Measurements from ENCODE around the gene FZD7.

The FZD7 gene

GRCh38 chr2:202056611-202057010, 23.0 kb downstream of the FZD7 start:
- no peak for DNase-seq
- H3K4me3 Mint-ChIP-seq: no peak overlapping the region
- CTCF ChIA-PET: interaction anchor here (2.0 kb wide), 1 partner anchor 196 kb away, joined by 5 read pairs; no protein-coding TSS in a partner anchor
- no peaks in the 10 kb centered on the region for H3K4me1 Mint-ChIP-seq
- no peaks in the 10 kb centered on the region for H3K36me3 Mint-ChIP-seq
- H3K27me3 Mint-ChIP-seq: peaks cover 50% of the 10 kb centered on the region
- no peaks in the 10 kb centered on the region for H3K9me3 Mint-ChIP-seq
- H3K27ac Mint-ChIP-seq: no peak overlapping the region

GRCh38 chr2:202060218-202060617, 26.6 kb downstream of the FZD7 start:
- DNase-seq: no peak
- CTCF ChIA-PET: no interaction called here
- H3K4me3 Mint-ChIP-seq: no peak overlapping the region
- H3K4me1 Mint-ChIP-seq: no peaks in the 10 kb centered on the region
- no peak overlapping the region for H3K27ac Mint-ChIP-seq
- no peaks in the 10 kb centered on the region for H3K9me3 Mint-ChIP-seq
- no peaks in the 10 kb centered on the region for H3K36me3 Mint-ChIP-seq
- peaks cover 40% of the 10 kb centered on the region for H3K27me3 Mint-ChIP-seq

GRCh38 chr2:202061695-202062094, 28.0 kb downstream of the FZD7 start:
- no peaks in the 10 kb centered on the region for H3K9me3 Mint-ChIP-seq
- no peak overlapping the region for H3K4me3 Mint-ChIP-seq
- peaks cover 33% of the 10 kb centered on the region for H3K27me3 Mint-ChIP-seq
- CTCF ChIA-PET: no interaction called here
- DNase-seq: no peak
- no peaks in the 10 kb centered on the region for H3K4me1 Mint-ChIP-seq
- no peak overlapping the region for H3K27ac Mint-ChIP-seq
- H3K36me3 Mint-ChIP-seq: no peaks in the 10 kb centered on the region

- Mint-ChIP-seq H3K36me3 (no peaks in the 10 kb centered on the region), H3K27ac (no peak overlapping the region), H3K27me3 (peaks cover 21% of the 10 kb centered on the region), H3K4me3 (no peak overlapping the region), H3K4me1 (no peaks in the 10 kb centered on the region), H3K9me3 (no peaks in the 10 kb centered on the region)
- CTCF ChIA-PET: interaction anchor here (0.6 to 0.9 kb wide), 2 partner anchors 18 to 23 kb away, joined by 3 to 5 read pairs; no protein-coding TSS in a partner anchor
- DNase-seq: no peak
Measured at GRCh38 chr2:202064171-202064880, 30.7 kb downstream of the FZD7 start.

- H3K9me3 Mint-ChIP-seq: no peaks in the 10 kb centered on the region
- DNase-seq: no peak
- no peak overlapping the region for H3K27ac Mint-ChIP-seq
- no peak overlapping the region for H3K4me3 Mint-ChIP-seq
- CTCF ChIA-PET: no interaction called here
- peaks cover 18% of the 10 kb centered on the region for H3K27me3 Mint-ChIP-seq
- H3K36me3 Mint-ChIP-seq: no peaks in the 10 kb centered on the region
- no peaks in the 10 kb centered on the region for H3K4me1 Mint-ChIP-seq
Measured at GRCh38 chr2:202064881-202065230, 31.2 kb downstream of the FZD7 start.

- H3K9me3 Mint-ChIP-seq: no peaks in the 10 kb centered on the region
- H3K27ac Mint-ChIP-seq: no peak overlapping the region
- no peak overlapping the region for H3K4me3 Mint-ChIP-seq
- no peaks in the 10 kb centered on the region for H3K4me1 Mint-ChIP-seq
- CTCF ChIA-PET: no interaction called here
- H3K36me3 Mint-ChIP-seq: no peaks in the 10 kb centered on the region
- no peak for DNase-seq
- H3K27me3 Mint-ChIP-seq: peaks cover 22% of the 10 kb centered on the region
Measured at GRCh38 chr2:202065876-202066275, 32.2 kb downstream of the FZD7 start.

GRCh38 chr2:202066875-202067274, 33.2 kb downstream of the FZD7 start:
- peaks cover 22% of the 10 kb centered on the region for H3K27me3 Mint-ChIP-seq
- no peak overlapping the region for H3K4me3 Mint-ChIP-seq
- no peaks in the 10 kb centered on the region for H3K9me3 Mint-ChIP-seq
- H3K4me1 Mint-ChIP-seq: no peaks in the 10 kb centered on the region
- H3K27ac Mint-ChIP-seq: no peak overlapping the region
- DNase-seq: no peak
- H3K36me3 Mint-ChIP-seq: no peaks in the 10 kb centered on the region
- CTCF ChIA-PET: no interaction called here

- no peaks in the 10 kb centered on the region for H3K36me3 Mint-ChIP-seq
- CTCF ChIA-PET: no interaction called here
- no peaks in the 10 kb centered on the region for H3K9me3 Mint-ChIP-seq
- H3K27me3 Mint-ChIP-seq: peaks cover 22% of the 10 kb centered on the region
- H3K4me1 Mint-ChIP-seq: no peaks in the 10 kb centered on the region
- no peak overlapping the region for H3K4me3 Mint-ChIP-seq
- no peak overlapping the region for H3K27ac Mint-ChIP-seq
- no peak for DNase-seq
Measured at GRCh38 chr2:202067589-202067988, 33.9 kb downstream of the FZD7 start.

- peaks cover 23% of the 10 kb centered on the region for H3K27me3 Mint-ChIP-seq
- H3K4me1 Mint-ChIP-seq: no peaks in the 10 kb centered on the region
- H3K36me3 Mint-ChIP-seq: no peaks in the 10 kb centered on the region
- H3K4me3 Mint-ChIP-seq: no peak overlapping the region
- no peaks in the 10 kb centered on the region for H3K9me3 Mint-ChIP-seq
- H3K27ac Mint-ChIP-seq: no peak overlapping the region
- CTCF ChIA-PET: no interaction called here
- DNase-seq: no peak
Measured at GRCh38 chr2:202069170-202070067, 35.8 kb downstream of the FZD7 start.

- no peaks in the 10 kb centered on the region for H3K4me1 Mint-ChIP-seq
Measured at GRCh38 chr2:202071107-202071506, 37.5 kb downstream of the FZD7 start.

GRCh38 chr2:202072226-202072625, 38.6 kb downstream of the FZD7 start:
- Mint-ChIP-seq H3K9me3 (no peaks in the 10 kb centered on the region), H3K4me1 (no peaks in the 10 kb centered on the region), H3K36me3 (no peaks in the 10 kb centered on the region), H3K4me3 (no peak overlapping the region), H3K27ac (no peak overlapping the region), H3K27me3 (peaks cover 17% of the 10 kb centered on the region)
- DNase-seq: no peak
- CTCF ChIA-PET: interaction anchor here (1.8 kb wide), 1 partner anchor 212 kb away, joined by 6 read pairs; no protein-coding TSS in a partner anchor

More at GRCh38 chr2:202071107-202071506, 37.5 kb downstream of the FZD7 start:
- H3K36me3 Mint-ChIP-seq: no peaks in the 10 kb centered on the region
- peaks cover 17% of the 10 kb centered on the region for H3K27me3 Mint-ChIP-seq
- no peak overlapping the region for H3K27ac Mint-ChIP-seq
- no peak overlapping the region for H3K4me3 Mint-ChIP-seq
- CTCF ChIA-PET: no interaction called here
- no peaks in the 10 kb centered on the region for H3K9me3 Mint-ChIP-seq
- no peak for DNase-seq

- Mint-ChIP-seq H3K4me3 (no peak within 1 kb of the TSS), H3K27ac (no peak within 1 kb of the TSS), H3K36me3 (no peaks in the 10 kb centered on the region), H3K27me3 (peaks cover 17% of the 10 kb centered on the region), H3K4me1 (no peaks in the 10 kb centered on the region), H3K9me3 (no peaks in the 10 kb centered on the region)
- CTCF ChIA-PET: interaction anchor here (1.8 kb wide), 1 partner anchor 213 kb away, joined by 6 read pairs; no protein-coding TSS in a partner anchor
- no peak for DNase-seq
Measured at GRCh38 chr2:202072737-202073401, 39.2 kb downstream of the FZD7 start, which contains the start of gene KIAA2012. Gene KIAA2012 (plus strand): TSS chr2:202073255. CDS start chr2:202073628, 373 bp downstream.

- no peak for DNase-seq
- no peaks in the 10 kb centered on the region for H3K36me3 Mint-ChIP-seq
- H3K27ac Mint-ChIP-seq: no peak overlapping the region
- H3K27me3 Mint-ChIP-seq: peaks cover 17% of the 10 kb centered on the region
- H3K4me1 Mint-ChIP-seq: no peaks in the 10 kb centered on the region
- H3K9me3 Mint-ChIP-seq: no peaks in the 10 kb centered on the region
- CTCF ChIA-PET: interaction anchor here (0.6 kb wide), 1 partner anchor 892 kb away, joined by 3 read pairs; no protein-coding TSS in a partner anchor
- no peak overlapping the region for H3K4me3 Mint-ChIP-seq
Measured at GRCh38 chr2:202074324-202074723, 40.7 kb downstream of the FZD7 start.

- Mint-ChIP-seq H3K4me1 (no peaks in the 10 kb centered on the region), H3K27me3 (peaks cover 11% of the 10 kb centered on the region), H3K36me3 (no peaks in the 10 kb centered on the region), H3K4me3 (no peak overlapping the region), H3K27ac (no peak overlapping the region), H3K9me3 (no peaks in the 10 kb centered on the region)
- no peak for DNase-seq
- CTCF ChIA-PET: interaction anchor here (1.6 kb wide), 1 partner anchor 219 kb away, joined by 3 read pairs; no protein-coding TSS in a partner anchor
Measured at GRCh38 chr2:202079310-202079709, 45.7 kb downstream of the FZD7 start.
